SK-N-SH (cell line): ENCODE measurements around the gene ZNF277. TPM values are rescaled to one million over a fixed set of nuclear protein-coding genes. Genes with fewer than 3 reads are reported as not detected.

ENCODE experiments used
- CTCF ChIA-PET: fragments of 300-600, 350-600 bp; formaldehyde crosslinking; extraction: SDS; loops from one replicate; lab custom pipeline; 2021; lab: Yijun Ruan, JAX
- POLR2A ChIA-PET: fragments of 350-600 bp; sonication (Branson Sonifier 250); formaldehyde crosslinking; extraction: SDS; loops from one replicate; lab custom pipeline; 2020; ENCODE audit warnings: antibody characterized with exemption, inconsistent platforms; lab: Yijun Ruan, JAX
- DNase-seq: peaks from one replicate; pipeline ENCODE4 v3.0.0; 2012
- H2AFZ ChIP-seq: fragments of 200-600 bp; sonication (generic); 2 replicates; pipeline ENCODE4 v1.8.1; 2016; ENCODE audit warnings: antibody characterized with exemption, mild to moderate bottlenecking, low read depth
- H3F3A ChIP-seq: fragments of 200-600 bp; sonication (generic); replicated peaks from 2 replicates; pipeline ENCODE3; 2016; ENCODE audit warnings: antibody characterized with exemption, mild to moderate bottlenecking; ENCODE audit not compliant: insufficient read depth
- H3K27ac ChIP-seq, 2 experiments: fragments of 200-500 bp in 1 of 2; fragments of 200-600 bp in 1 of 2; sonication (Bioruptor generic) in 1 of 2; sonication (generic), shearing (Covaris generic) in 1 of 2; 2 replicates each; pipeline versions ENCODE4 v1.5.1 to v1.6.1; 2014 to 2016; ENCODE audit warnings: low read depth in 2 of 2, inconsistent platforms in 1 of 2, low read length in 1 of 2, mild to moderate bottlenecking in 1 of 2, mixed read lengths in 1 of 2
- H3K27me3 ChIP-seq: fragments of 200-600 bp; sonication (generic), shearing (Covaris generic); 2 replicates; pipeline ENCODE4 v1.6.1; 2016; ENCODE audit warnings: mixed run types; ENCODE audit not compliant: insufficient read depth
- H3K36me3 ChIP-seq, 2 experiments: fragments of 200-500 bp in 1 of 2; fragments of 200-600 bp in 1 of 2; sonication (Bioruptor generic) in 1 of 2; sonication (generic) in 1 of 2; replicated peaks in 1 of 2; 2 replicates each; pipeline versions ENCODE3 to v1.5.1; 2014 to 2016; ENCODE audit warnings: low read length in 1 of 2, mild to moderate bottlenecking in 1 of 2; ENCODE audit not compliant: insufficient read depth in 2 of 2, control insufficient read depth in 1 of 2
- H3K4me1 ChIP-seq, 2 experiments: fragments of 200-500 bp in 1 of 2; fragments of 200-600 bp in 1 of 2; sonication (Bioruptor generic) in 1 of 2; sonication (generic), shearing (Covaris generic) in 1 of 2; 2 replicates each; pipeline versions ENCODE4 v1.5.1 to v1.6.1; 2014 to 2016; ENCODE audit warnings: low read depth in 1 of 2, low read length in 1 of 2, mixed run types in 1 of 2; ENCODE audit not compliant: insufficient read depth in 2 of 2, control insufficient read depth in 1 of 2
- H3K4me2 ChIP-seq: fragments of 200-600 bp; sonication (generic), shearing (Covaris generic); 2 replicates; pipeline ENCODE4 v1.6.1; 2017; ENCODE audit warnings: mixed run types
- H3K4me3 ChIP-seq, 2 experiments: fragments of 200-500 bp in 1 of 2; fragments of 200-600 bp in 1 of 2; sonication (Bioruptor generic) in 1 of 2; sonication (generic), shearing (Covaris generic) in 1 of 2; 2 replicates each; pipeline versions ENCODE4 v1.5.1 to v1.8.1; 2014 to 2016; ENCODE audit warnings: low read depth in 2 of 2, inconsistent platforms in 1 of 2, low read length in 1 of 2, mild to moderate bottlenecking in 1 of 2, mixed read lengths in 1 of 2, moderate library complexity in 1 of 2
- H3K79me2 ChIP-seq: fragments of 200-600 bp; sonication (generic); 2 replicates; pipeline ENCODE4 v1.8.1; 2017; ENCODE audit warnings: mild to moderate bottlenecking; ENCODE audit not compliant: insufficient read depth
- H3K9ac ChIP-seq: fragments of 200-600 bp; sonication (generic); 2 replicates; pipeline ENCODE4 v1.6.1; 2017; ENCODE audit warnings: mixed run types
- H3K9me2 ChIP-seq: fragments of 200-600 bp; sonication (generic); 2 replicates; pipeline ENCODE4 v1.6.1; 2017; ENCODE audit warnings: mixed run types
- H3K9me3 ChIP-seq: fragments of 200-600 bp; sonication (generic); 2 replicates; pipeline ENCODE4 v1.6.1; 2017; ENCODE audit warnings: mixed run types, mild to moderate bottlenecking, moderate library complexity
- H4K20me1 ChIP-seq: fragments of 200-600 bp; sonication (generic); 2 replicates; pipeline ENCODE4 v1.6.1; 2017; ENCODE audit warnings: mild to moderate bottlenecking, mixed run types; ENCODE audit not compliant: insufficient read depth
- CTCF ChIP-seq: fragments of 200-600 bp; sonication (generic); IDR thresholded peaks from 2 replicates; pipeline ENCODE4 v1.6.1; 2017; ENCODE audit warnings: antibody characterized with exemption, mild to moderate bottlenecking, moderate library complexity
- EZH2phosphoT487 ChIP-seq: fragments of 200-600 bp; sonication (generic); IDR thresholded peaks from 2 replicates; pipeline ENCODE4 v1.6.1; 2017; ENCODE audit warnings: low read depth, mixed run types, mild to moderate bottlenecking, antibody characterized with exemption, moderate library complexity, borderline replicate concordance
- FOSL2 ChIP-seq: IDR thresholded peaks from 2 replicates; pipeline ENCODE4 v1.4.0; 2012; ENCODE audit warnings: low read depth, mild to moderate bottlenecking, moderate library complexity, borderline replicate concordance
- FOXM1 ChIP-seq: IDR thresholded peaks from 2 replicates; pipeline ENCODE4 v1.4.0; 2012; ENCODE audit warnings: low read depth, mild to moderate bottlenecking
- GABPA ChIP-seq: IDR thresholded peaks from 2 replicates; pipeline ENCODE4 v1.4.0; 2012; ENCODE audit warnings: low read depth, mild to moderate bottlenecking
- MAX ChIP-seq: IDR thresholded peaks from 2 replicates; pipeline ENCODE4 v1.4.0; 2012; ENCODE audit warnings: low read depth
- NFIC ChIP-seq: IDR thresholded peaks from 2 replicates; pipeline ENCODE4 v1.4.0; 2012; ENCODE audit warnings: borderline replicate concordance
- NRF1 ChIP-seq: IDR thresholded peaks from 2 replicates; pipeline ENCODE4 v1.6.1; 2012; ENCODE audit warnings: low read depth, mild to moderate bottlenecking, low read length
- RAD21 ChIP-seq: IDR thresholded peaks from 2 replicates; pipeline ENCODE4 v1.6.1; 2012; ENCODE audit warnings: mild to moderate bottlenecking, low read length
- RCOR1 ChIP-seq: fragments of 150-350 bp; IDR thresholded peaks from 2 replicates; pipeline ENCODE4 v1.6.1; 2017; ENCODE audit warnings: antibody characterized with exemption, low read length
- RXRA ChIP-seq: IDR thresholded peaks from 2 replicates; pipeline ENCODE4 v1.4.0; 2012; ENCODE audit warnings: low read depth, mild to moderate bottlenecking, borderline replicate concordance
- SMC3 ChIP-seq: IDR thresholded peaks from 2 replicates; pipeline ENCODE4 v1.6.1; 2012; ENCODE audit warnings: low read depth, low read length, improper control_type of control experiment
- TAF1 ChIP-seq: IDR thresholded peaks from 2 replicates; pipeline ENCODE4 v1.6.1; 2012; ENCODE audit warnings: low read depth, mild to moderate bottlenecking, low read length, moderate library complexity, borderline replicate concordance
- TCF12 ChIP-seq: IDR thresholded peaks from 2 replicates; pipeline ENCODE4 v1.4.0; 2012
- YY1 ChIP-seq: IDR thresholded peaks from 2 replicates; pipeline ENCODE4 v1.4.0; 2012; ENCODE audit warnings: low read depth, mild to moderate bottlenecking
- WGBS: methylation state at CpG from one replicate; pipeline ENCODE4 v1.1.6; 2017; ENCODE audit warnings: low lambda C conversion rate; 5-methylcytosine and 5-hydroxymethylcytosine counted together
- polyA plus RNA-seq, 3 experiments: library from polyadenylated mRNA; depleted of rRNA; stranded (reverse); fragments of >200 nt; gene quantifications; 2 replicates each; pipeline ENCODE4 v1.2.3, GENCODE V29; 2012
- TF ChIP-seq, protein P1 (sequence below): IDR thresholded peaks from 2 replicates; pipeline ENCODE4 v1.6.1; 2012; ENCODE audit warnings: mild to moderate bottlenecking, low read depth, low read length, moderate library complexity
- TF ChIP-seq, protein P2 (sequence below): IDR thresholded peaks from 2 replicates; pipeline ENCODE4; 2012

ZNF277 gene
- polyA plus RNA-seq, 1 of the 3 experiments (the other 2 are of a cell fraction), result 11.5 TPM

GRCh38 chr7:112233048-112233697 lies 26.7 kb downstream of the ZNF277 start:
- Histone ChIP-seq H3K9me3 (no peaks in the 10 kb centered on the region), H3K36me3 (peaks cover 0 to 5% of the 10 kb centered on the region in 2 experiments), H3F3A (no peaks in the 10 kb centered on the region), H3K9me2 (no peaks in the 10 kb centered on the region), H4K20me1 (no peaks in the 10 kb centered on the region), H3K4me2 (no peak overlapping the region), H3K4me3 (no peak overlapping the region), H3K27ac (no peak overlapping the region), H3K9ac (no peak overlapping the region), H3K4me1 (peaks cover 0 to 2% of the 10 kb centered on the region in 2 experiments; a peak in 2 of 4 replicates), H2AFZ (no peak overlapping the region), H3K79me2 (peaks cover 19% of the 10 kb centered on the region), H3K27me3 (no peaks in the 10 kb centered on the region)
- TF ChIP-seq TCF12, result no peak
- TF ChIP-seq RXRA, result no peak
- no peak for DNase-seq
- ChIA-PET CTCF (no interaction called here), POLR2A (no interaction called here)
- 95% methylated on average over 3 of the region's 3 CpGs for WGBS

GRCh38 chr7:112234147-112234546 lies 27.7 kb downstream of the ZNF277 start:
- no peaks in the 10 kb centered on the region for H3F3A ChIP-seq
- H3K36me3 ChIP-seq, result peaks cover 0 to 5% of the 10 kb centered on the region in 2 experiments
- POLR2A ChIA-PET, result no interaction called here
- H3K9me3 ChIP-seq, result no peaks in the 10 kb centered on the region
- WGBS, result 90% methylated on average over 1 of the region's 1 CpG
- no peak overlapping the region for H3K27ac ChIP-seq
- H2AFZ ChIP-seq, result no peak overlapping the region
- no peak overlapping the region for H3K9ac ChIP-seq
- CTCF ChIA-PET, result no interaction called here
- TF ChIP-seq CTCF (no peak), MAX (no peak), SMC3 (no peak), FOXM1 (no peak), YY1 (no peak), GABPA (no peak), NFIC (no peak), TAF1 (no peak), RAD21 (no peak), FOSL2 (no peak), EZH2phosphoT487 (no peak), NRF1 (no peak), RCOR1 (no peak), RXRA (no peak)
- TF ChIP-seq, protein P1, sequence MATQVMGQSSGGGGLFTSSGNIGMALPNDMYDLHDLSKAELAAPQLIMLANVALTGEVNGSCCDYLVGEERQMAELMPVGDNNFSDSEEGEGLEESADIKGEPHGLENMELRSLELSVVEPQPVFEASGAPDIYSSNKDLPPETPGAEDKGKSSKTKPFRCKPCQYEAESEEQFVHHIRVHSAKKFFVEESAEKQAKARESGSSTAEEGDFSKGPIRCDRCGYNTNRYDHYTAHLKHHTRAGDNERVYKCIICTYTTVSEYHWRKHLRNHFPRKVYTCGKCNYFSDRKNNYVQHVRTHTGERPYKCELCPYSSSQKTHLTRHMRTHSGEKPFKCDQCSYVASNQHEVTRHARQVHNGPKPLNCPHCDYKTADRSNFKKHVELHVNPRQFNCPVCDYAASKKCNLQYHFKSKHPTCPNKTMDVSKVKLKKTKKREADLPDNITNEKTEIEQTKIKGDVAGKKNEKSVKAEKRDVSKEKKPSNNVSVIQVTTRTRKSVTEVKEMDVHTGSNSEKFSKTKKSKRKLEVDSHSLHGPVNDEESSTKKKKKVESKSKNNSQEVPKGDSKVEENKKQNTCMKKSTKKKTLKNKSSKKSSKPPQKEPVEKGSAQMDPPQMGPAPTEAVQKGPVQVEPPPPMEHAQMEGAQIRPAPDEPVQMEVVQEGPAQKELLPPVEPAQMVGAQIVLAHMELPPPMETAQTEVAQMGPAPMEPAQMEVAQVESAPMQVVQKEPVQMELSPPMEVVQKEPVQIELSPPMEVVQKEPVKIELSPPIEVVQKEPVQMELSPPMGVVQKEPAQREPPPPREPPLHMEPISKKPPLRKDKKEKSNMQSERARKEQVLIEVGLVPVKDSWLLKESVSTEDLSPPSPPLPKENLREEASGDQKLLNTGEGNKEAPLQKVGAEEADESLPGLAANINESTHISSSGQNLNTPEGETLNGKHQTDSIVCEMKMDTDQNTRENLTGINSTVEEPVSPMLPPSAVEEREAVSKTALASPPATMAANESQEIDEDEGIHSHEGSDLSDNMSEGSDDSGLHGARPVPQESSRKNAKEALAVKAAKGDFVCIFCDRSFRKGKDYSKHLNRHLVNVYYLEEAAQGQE, result no peak
- TF ChIP-seq, protein P2, sequence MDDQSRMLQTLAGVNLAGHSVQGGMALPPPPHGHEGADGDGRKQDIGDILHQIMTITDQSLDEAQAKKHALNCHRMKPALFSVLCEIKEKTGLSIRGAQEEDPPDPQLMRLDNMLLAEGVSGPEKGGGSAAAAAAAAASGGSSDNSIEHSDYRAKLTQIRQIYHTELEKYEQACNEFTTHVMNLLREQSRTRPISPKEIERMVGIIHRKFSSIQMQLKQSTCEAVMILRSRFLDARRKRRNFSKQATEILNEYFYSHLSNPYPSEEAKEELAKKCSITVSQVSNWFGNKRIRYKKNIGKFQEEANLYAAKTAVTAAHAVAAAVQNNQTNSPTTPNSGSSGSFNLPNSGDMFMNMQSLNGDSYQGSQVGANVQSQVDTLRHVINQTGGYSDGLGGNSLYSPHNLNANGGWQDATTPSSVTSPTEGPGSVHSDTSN, result no peak
- H4K20me1 ChIP-seq, result no peaks in the 10 kb centered on the region
- no peaks in the 10 kb centered on the region for H3K9me2 ChIP-seq
- no peaks in the 10 kb centered on the region for H3K27me3 ChIP-seq
- H3K4me1 ChIP-seq, result peaks cover 0 to 2% of the 10 kb centered on the region in 2 experiments; a peak in 2 of 4 replicates
- DNase-seq, result no peak
- H3K79me2 ChIP-seq, result peaks cover 19% of the 10 kb centered on the region
- H3K4me2 ChIP-seq, result no peak overlapping the region
- no peak overlapping the region for H3K4me3 ChIP-seq
